Esophagus squamous epithelium (tissue), 4 donors: ENCODE measurements around the gene ABHD12.

Source experiments
- POLR2A ChIP-seq, 4 donors: fragments of 450-650 bp; IDR thresholded peaks; one replicate each; pipeline ENCODE4 v1.6.1; 2017; ENCODE audit warnings: antibody characterized with exemption in 4 of 4, mild to moderate bottlenecking in 4 of 4, moderate library complexity in 3 of 4
- TF ChIP-seq, protein P1 (sequence below), 6 experiments: fragments of 450-650 bp in 4 of 6; fragments of 200-600 bp in 2 of 6; sonication (generic) in 2 of 6; IDR thresholded peaks; one replicate each; pipeline ENCODE4 v1.5.1; 2016 to 2019; ENCODE audit warnings: antibody characterized with exemption in 6 of 6, mild to moderate bottlenecking in 4 of 6, moderate library complexity in 4 of 6

DNA sequence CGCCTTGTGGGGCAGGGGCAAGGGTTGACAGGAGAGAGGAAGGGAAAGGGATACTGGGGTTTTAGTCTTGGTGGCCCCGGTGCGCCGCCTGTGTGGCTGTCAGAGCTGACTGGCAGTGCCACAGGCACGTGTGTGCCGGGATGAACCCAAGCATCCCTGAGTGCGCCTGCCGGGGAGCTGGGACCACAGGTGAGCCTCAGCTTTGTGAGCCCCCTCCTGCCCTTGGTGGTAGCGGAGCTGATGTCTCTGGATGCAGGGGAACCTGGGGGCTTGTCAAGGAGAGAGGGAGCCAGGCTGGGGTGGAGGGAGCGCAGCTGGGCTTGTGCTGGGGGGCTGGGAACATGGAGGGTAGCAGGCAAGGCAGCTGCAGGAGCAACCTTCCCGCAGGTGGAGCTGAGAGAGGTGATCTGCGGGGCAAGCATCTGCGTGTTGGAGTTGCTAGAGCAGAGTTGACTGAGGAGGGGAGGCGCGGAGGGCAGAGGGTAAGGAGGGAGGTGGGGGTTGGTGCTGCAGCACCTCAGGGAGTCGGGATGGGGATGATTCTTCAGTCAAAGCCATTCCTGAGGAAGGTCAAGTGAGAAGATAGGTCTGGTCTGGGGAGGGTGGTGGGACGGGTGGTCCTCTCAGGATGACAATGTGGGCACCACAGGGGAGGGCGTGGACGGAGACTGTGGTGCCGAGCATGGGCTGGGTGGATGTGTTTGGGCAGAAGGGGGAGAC lies 114.7 kb downstream of the ABHD12 start:
- TF ChIP-seq, protein P1, sequence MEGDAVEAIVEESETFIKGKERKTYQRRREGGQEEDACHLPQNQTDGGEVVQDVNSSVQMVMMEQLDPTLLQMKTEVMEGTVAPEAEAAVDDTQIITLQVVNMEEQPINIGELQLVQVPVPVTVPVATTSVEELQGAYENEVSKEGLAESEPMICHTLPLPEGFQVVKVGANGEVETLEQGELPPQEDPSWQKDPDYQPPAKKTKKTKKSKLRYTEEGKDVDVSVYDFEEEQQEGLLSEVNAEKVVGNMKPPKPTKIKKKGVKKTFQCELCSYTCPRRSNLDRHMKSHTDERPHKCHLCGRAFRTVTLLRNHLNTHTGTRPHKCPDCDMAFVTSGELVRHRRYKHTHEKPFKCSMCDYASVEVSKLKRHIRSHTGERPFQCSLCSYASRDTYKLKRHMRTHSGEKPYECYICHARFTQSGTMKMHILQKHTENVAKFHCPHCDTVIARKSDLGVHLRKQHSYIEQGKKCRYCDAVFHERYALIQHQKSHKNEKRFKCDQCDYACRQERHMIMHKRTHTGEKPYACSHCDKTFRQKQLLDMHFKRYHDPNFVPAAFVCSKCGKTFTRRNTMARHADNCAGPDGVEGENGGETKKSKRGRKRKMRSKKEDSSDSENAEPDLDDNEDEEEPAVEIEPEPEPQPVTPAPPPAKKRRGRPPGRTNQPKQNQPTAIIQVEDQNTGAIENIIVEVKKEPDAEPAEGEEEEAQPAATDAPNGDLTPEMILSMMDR (IDR thresholded peaks at IDR 0.05), result no peak
- TF ChIP-seq POLR2A (IDR thresholded peaks at IDR 0.05), result no peak
